WI38 (cell line): ENCODE data around the gene ABITRAM.
"Not testable (repeated sequence)": the region's sequence is repeated elsewhere in the genome, so short reads cannot be mapped to it uniquely, and the experiment has no call there.

Experiments used
- H3K4me3 ChIP-seq: 2 replicates; pipeline ENCODE4 v1.5.1; 2011; ENCODE audit warnings: low read depth, mild to moderate bottlenecking, control low read depth, low read length
- TF ChIP-seq, protein P1 (sequence below): IDR thresholded peaks from 2 replicates; pipeline ENCODE4 v1.5.1; 2012; ENCODE audit warnings: low read depth, mild to moderate bottlenecking, control low read depth, low read length

Gene ABITRAM

DNA sequence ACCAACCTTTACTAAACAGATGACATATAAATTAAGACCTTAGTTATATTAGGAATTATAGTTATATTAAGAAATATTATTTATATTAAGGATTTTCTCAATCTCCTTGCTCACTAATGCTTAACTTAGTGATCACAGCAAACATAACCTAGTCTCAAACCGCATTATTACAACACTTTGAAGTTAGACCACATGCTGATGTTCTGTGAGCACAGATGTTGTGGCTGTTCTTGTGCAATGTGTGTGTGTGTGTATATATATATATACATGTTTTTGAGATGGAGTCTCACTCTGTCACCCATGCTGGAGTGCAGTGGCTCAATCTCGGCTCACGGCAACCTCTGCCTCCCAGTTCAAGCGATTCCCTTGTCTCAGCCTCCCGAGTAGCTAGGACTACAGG lies 20.8 kb upstream of the ABITRAM start:
- TF ChIP-seq, protein P1, sequence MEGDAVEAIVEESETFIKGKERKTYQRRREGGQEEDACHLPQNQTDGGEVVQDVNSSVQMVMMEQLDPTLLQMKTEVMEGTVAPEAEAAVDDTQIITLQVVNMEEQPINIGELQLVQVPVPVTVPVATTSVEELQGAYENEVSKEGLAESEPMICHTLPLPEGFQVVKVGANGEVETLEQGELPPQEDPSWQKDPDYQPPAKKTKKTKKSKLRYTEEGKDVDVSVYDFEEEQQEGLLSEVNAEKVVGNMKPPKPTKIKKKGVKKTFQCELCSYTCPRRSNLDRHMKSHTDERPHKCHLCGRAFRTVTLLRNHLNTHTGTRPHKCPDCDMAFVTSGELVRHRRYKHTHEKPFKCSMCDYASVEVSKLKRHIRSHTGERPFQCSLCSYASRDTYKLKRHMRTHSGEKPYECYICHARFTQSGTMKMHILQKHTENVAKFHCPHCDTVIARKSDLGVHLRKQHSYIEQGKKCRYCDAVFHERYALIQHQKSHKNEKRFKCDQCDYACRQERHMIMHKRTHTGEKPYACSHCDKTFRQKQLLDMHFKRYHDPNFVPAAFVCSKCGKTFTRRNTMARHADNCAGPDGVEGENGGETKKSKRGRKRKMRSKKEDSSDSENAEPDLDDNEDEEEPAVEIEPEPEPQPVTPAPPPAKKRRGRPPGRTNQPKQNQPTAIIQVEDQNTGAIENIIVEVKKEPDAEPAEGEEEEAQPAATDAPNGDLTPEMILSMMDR, result no peak
- no peak overlapping the region for H3K4me3 ChIP-seq

DNA sequence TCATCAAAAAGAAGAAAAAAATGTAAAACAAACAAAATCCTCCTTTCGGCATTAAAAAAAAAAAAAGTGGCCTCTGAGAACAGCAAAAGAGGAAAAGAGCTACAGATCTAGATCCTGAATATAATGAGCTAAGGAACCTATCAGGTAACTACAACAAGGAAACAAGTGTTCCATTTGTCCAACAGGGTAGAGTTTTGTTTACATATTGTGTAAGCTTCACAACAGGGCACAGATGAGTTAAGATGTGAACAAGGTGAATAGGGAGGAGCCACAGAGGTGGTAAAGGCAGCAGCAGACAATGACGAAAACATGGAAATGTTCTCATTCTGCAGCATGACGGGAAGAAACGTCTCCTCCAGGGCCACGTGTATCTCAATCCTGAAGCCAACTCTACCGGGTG lies 14.7 kb upstream of the ABITRAM start:
- no peak overlapping the region for H3K4me3 ChIP-seq
- TF ChIP-seq, protein P1, result no peak

DNA sequence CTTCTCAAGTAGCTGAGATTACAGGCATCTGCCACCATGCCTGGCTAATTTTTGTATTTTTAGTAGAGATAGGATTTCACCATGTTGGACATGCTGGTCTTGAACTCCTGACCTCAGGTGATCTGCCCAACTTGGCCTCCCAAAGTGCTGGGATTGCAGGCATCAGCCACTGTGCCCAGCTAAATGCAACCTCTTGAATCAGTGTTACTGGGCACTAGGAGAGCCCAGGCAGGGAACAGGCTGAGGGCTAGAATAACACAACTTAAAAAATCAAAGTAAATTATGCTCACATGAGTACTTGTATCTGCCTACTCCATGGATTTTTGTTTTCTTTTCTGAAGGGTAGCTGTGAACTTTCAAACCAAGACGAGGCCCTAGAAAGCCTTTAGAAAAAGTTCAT lies 13.8 kb upstream of the ABITRAM start:
- not testable (repeated sequence) for H3K4me3 ChIP-seq

DNA sequence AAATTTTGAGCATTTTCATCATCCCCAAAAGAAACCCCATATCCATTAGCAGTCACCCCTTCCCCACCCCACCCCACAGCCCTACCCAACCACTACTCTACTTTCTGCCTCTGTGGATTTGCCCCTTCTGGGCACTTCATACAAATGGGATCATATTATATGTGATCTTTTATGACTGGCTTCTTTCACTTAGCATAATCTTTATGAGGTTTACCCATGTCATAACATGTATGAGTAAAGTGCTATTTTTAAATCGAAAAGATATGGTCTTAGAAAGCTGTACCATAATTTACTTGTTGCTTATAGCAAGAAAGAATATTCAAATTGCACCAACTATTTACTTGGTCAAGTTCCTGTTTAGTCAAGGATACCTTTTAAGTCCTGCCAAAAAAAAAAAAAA lies 13.0 kb upstream of the ABITRAM start:
- TF ChIP-seq, protein P1, result no peak
- H3K4me3 ChIP-seq, result no peak overlapping the region

DNA sequence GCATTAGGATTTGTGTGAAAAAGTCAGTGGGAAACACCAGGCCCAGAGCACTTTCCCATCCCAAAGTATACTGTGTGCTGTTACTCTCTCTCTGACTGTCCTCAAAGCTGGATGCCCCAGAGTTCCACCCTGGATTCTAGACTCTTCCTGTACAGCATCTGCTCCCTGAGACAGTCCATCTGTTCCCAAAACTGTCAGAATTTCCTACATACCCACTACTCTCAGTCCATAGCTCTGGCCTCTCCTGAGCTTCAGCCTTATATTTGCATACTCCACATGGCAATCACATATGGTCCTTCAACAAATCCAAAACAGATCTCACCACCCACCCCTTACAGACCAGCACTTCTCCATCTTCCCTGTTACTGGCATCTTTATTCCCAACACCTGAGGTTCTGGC lies 9.7 kb upstream of the ABITRAM start:
- TF ChIP-seq, protein P1, result no peak

DNA sequence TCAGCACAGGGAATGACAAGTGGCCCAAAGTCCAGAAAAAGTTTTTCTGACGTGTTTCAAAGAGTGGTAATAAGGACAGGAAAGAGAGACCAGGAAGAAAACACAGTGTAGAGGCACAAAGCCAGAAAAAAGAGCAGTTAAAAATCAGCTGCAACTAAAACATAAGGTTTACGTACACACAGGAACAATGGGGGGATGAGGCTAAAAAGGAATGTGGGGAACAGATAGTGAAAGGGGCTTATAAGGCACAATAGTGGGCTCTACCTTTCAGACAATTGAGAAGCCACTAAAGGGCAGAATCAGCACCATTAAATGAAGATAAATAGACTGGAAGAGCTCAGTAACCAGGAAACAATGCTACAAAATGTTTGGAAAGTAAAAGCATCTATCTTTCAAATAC lies 5.8 kb upstream of the ABITRAM start:
- TF ChIP-seq, protein P1, result no peak
- no peak overlapping the region for H3K4me3 ChIP-seq

More for the DNA sequence above, 9.7 kb upstream of the ABITRAM start:
- no peak overlapping the region for H3K4me3 ChIP-seq

DNA sequence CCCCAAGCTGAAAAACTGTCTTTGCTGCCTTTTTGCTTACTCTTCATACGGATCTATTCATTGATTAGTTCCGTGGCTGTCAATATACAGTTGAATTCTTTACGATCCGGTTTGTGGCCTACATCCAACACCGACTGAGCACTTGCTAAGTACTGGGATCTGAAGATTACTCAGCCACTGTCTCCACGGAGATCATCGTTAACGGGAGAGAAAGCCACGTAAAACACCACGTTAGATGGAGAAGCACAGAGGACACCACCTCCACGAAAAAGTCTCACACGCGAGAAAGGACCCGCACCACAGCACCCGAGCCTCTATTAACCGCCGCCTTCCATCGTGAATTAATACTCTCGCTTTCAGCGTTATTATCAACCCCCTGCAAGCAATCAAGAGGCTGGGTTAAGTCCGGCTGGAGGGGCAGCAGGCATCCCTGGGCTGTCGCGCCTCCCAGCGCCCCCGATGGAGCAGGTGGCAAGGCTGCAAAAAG lies 926 bp upstream of the ABITRAM start:
- H3K4me3 ChIP-seq, result peak overlapping the region; percentile 93
- TF ChIP-seq, protein P1, result no peak

DNA sequence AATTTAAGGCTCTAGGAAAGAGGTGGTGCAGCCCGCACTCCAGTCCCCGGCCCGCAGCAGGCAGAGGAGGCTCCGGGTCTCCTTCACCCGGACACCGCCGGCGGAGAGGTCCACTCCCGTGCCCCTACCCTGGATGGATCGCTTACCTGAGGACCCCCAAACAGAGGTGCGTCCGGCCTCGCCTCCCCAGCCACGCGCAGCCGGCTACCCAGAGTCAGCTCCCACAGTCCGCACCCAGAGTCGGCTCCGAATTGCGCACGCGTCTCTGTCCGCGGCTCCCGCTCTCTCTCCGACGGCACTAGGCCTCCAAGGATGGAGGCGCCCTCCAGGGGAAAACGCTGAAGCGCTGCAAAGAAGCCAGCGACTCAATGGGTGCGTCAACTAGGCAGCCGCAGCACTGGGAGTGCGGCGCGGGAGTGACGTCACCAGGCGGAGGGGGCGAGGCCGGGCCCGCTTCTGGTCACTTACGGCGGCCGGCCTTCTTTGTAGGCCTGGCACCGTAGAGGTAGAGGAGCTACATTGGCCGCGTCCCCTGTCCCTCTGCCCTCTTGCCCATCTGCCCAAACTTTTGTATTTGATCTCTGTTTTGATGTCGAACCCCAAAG lies 380 bp upstream of the ABITRAM start, which contains the start of gene ELP1:
Gene ELP1 (minus strand): TSS at position 407 of the 605 bp plus-strand sequence. CDS start 2,978 bp downstream, outside the sequence.
- peak within 1 kb of the TSS; percentile 93 for H3K4me3 ChIP-seq
- TF ChIP-seq, protein P1, result no peak
